Inflammatory macrophage treated with lipopolysaccharide for 1 hour (primary cell): Measurements from ENCODE around the gene PTGDS.

Experiments used
- DNase-seq, 2 donors: peaks; one replicate each; pipeline ENCODE4 v3.0.0-alpha.2; 2020 to 2022

Gene PTGDS

DNA sequence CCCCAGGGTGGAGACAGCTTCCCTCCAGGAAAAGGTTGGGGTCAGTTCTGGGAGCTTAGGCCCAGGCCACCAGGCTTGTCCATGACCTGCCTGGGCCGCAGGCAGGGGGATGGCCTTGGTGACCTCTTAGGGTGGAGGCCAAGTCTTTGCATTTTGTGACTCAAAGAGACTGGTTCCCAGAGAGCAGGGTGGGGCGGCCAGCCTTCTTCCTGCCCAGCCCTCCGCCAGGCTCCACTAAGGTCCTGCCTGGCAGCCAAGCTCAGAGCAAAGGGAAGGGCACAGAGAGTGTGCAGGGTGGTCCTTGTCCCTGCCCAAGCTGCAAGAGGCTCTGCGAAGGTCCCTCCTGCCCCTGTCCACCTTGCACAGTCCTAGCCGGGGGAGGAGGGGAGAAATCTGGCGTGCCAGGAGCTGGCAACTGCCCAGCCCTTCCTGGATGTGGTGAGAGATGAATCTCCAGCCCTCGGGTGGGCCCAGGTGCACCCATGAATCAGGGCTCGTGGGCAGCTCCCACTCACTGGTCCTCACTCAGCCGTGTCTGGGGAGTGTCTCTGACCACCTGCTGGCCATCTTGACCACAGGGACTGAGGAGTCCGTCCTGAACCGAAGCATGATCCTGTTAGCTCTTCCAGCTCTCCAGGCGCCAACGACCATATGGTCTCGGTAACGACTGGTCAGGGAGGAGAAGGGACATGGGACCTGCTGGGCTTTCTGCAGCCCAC is 2.3 kb upstream of the PTGDS start:
- DNase-seq, result peak in 1 of 2 donors; percentile 26

DNA sequence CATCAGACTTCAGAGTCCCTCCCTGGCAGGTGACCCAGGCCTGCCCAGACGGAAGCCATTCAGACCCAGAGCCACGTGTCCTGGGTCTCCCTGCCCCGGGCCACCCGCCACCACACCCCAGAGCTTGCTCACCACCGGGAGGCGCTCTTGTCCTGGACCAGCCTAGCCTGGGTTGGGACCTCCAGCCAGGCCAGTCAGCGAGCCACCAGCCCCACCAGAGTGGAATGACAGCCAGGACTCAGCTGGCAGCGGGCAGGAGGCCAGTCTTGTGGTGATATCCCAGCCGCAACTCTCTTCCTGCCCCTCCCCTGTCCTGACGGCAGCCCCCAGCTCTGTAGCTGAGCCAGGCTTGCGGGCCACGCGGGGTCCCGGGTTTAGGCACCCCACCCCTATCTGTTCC is 1.7 kb upstream of the PTGDS start:
- DNase-seq, result peak in 1 of 2 donors; percentile 20

DNA sequence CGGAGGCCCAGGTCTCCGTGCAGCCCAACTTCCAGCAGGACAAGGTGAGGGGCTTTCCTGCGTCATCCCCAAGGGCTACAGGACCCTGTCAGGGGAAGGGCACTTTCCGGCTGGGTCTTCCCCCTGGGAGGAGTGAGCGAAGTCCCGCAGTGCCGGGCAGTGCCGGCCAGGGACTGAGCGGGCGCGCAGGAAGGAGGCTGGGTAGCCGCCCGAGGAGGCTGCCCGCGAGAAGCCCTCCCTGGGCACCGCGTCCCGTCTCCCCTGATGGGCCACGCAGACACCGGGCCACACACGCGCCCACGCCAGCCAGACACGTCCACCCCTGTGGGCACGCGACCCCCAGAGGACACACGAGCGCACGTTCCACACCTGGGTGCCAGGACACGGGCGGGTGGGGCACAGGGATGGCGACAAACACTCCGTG is 357 bp downstream of the PTGDS start:
- DNase-seq, result no peak

DNA sequence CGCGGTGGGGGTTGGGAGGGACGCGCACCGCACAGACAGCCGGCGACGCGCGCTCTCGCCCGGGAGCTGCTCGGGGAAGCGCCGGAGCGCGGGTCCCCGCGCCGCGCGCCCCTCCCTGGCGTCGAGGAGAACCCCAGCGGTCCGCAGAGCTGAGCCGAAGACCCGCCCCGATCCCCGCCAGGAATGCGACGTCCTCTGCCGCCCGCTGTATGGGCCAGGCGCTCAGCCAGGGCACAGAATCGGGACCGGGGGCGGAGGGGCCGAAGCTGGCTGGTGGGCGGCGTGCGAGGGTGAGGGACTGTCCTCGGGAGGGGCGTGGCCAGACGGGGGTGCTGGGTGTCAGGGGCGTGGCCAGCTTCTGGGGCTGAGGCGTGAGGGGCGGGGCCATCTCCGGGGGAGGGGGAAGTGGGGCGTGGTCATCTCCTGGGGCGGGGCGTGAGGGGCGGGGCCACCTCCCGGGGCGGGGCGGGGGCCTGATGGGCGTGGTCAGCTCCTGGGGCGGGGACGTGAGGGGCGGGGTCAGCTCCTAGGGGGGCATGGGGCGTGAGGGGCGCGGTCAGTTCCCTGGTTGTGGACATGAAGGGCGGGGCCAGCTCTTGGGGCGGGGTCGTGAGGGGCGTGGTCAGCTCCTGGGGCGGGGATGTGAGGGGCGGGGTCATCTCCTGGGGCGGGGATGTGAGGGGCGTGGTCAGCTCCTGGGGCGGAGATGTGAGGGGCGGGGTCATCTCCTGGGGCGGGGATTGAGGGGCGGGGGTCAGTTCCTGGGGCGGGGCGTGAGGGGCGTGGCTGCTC is 965 bp downstream of the PTGDS start:
- DNase-seq, result peak; percentile 38 to 51

DNA sequence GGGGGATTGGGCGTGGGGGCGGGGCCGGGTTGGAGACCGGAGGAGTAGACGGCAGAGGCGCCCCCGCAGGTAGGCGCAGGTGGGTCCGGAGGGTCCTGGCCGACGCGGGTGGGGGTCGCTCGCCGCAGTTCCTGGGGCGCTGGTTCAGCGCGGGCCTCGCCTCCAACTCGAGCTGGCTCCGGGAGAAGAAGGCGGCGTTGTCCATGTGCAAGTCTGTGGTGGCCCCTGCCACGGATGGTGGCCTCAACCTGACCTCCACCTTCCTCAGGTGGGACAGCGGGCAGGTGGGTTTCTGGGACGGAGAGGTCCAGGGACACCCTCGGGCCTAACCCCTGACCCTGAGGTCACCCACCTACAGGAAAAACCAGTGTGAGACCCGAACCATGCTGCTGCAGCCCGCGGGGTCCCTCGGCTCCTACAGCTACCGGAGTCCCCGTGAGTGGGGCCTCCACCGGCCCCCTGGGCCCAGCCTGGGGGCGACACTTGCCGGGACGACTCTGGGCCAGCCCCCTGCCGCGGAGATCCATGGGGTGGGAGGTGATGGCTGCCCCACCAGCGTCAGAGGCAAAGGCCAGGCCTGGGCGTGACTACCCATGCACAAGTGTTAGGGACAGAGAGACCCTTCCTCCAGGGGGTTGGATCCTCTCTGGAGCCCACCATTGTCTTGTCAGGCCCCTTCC is 1.7 kb downstream of the PTGDS start:
- DNase-seq, result no peak

DNA sequence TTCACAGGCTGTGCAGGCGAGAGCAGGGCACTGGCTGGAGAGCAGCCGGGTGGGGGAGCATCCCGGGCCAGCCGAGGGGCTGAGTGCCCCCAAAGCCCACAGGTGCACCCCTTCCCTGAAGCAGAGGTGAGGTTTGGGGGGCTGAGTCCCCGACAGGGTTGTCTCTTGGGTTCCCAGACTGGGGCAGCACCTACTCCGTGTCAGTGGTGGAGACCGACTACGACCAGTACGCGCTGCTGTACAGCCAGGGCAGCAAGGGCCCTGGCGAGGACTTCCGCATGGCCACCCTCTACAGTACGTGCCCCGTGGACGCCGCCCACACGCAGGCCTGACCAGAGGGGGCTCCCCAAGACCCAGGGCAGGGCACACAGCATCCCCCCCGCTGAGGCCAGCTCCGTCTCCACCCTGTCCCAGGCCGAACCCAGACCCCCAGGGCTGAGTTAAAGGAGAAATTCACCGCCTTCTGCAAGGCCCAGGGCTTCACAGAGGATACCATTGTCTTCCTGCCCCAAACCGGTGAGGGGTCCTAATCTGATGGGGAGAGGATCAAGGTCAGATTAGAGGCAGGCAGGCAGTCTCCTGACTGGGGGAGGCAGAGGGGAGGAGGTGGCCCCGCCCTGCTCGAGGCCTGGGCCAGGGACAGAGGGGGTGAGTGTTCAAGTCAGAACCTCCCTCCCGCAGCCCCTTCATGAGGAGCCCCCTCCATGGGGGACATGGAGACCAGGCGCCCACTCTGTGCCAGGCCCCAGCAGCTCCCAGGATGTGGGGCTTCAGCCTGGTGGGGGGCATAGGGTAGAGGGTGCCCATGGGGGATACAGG is 2.7 kb downstream of the PTGDS start:
- no peak for DNase-seq

DNA sequence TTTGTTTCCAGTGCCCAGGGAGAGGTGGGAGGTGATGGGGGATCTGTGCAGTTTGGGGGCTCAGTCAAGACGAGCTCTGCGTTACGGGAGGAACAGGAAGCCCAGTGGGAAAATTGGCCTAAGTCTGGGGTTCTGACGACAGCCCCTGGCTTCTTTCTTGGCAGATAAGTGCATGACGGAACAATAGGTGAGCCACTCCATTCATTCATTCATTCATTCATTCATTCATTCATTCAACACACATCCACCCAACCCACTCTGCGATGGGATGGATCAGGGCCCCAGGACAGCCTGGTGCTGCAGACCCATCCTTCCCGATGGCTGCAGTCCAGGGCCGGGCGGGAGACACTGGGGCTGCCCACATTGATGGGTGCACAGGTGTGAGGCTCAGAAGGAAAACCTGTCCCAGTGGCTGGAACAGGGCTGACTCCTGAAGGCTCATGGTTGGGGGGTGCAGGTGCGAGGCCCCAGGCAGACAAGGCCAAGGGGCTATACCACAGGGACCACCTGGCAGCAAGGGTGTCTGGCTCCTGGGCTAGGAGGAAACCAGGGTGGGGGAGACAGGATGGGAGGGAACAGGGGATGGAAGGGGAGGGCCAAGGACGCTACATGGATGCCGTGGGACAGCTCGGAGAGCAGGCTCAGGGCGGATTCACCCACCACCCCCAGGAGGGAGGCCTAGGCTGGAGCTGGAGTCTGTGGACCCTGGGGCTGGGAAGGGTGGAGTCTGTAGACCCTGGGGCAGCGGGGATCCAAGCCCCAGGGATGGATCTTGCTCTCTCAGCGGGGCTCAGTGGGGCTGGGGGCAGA is 3.6 kb downstream of the PTGDS start:
- no peak for DNase-seq

DNA sequence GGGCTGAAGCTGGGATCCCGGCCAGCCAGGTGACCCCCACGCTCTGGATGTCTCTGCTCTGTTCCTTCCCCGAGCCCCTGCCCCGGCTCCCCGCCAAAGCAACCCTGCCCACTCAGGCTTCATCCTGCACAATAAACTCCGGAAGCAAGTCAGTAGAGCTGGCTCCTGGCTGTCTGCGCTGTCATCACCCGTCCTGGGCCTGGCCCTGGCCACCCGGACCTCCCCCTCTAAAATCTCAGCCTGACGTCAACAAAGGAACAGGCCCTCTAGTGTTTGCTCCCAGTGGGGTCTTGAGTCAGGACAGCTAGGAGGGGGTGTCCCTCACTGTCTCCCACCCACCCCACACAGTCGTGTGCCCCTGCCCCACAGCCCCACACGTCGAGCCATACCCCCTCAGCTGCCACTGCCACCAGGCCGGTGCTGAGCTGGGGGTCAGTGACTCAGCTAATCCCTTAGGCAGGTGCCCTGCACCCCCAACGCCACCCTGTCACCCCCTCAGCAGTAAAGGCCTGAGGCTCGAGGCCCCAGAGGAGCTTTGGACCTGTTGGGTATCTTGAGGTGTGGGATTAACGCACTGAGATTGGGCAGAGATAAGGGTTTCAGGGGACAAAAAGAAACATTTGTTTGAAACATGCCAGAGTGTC is 4.4 kb downstream of the PTGDS start:
- DNase-seq, result no peak

DNA sequence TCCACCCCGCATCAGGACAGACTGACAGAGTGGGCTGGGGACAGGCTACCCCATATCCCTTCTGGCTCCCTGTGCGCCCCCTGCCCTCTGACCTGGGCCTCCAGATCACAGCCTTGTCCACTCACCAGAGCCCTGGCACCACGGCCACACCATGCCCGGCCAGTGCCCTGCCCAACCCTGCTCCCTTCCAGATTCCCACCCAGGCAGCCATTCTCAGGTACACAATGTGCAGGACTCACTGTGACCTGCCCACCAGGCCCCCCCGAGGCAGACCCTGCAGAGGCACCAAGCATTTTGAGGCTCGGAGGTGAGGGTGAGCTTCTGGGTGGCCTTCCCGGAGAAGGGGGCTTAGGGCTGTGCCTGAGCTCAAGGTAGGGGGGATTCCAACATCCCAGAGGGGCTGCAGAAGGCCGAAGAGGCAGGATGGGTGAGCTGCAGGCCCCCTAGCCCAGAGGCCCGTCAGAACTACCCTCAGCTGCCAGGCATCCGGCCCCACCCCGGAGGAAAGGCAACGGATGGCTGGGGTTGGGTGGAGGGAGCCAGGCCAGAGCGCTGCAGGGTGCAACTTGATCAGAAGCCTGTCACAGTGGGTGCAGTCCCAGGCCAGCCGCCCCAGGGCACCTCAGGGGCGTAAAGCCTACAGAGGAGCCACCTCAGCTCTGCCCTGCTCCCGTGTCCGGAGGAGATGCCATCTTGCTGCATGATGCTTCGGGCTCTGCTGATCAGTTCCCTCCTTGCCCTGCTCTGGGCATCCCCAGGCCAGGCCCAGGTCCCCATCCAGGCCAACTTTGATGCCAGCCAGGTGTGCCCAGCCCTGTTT is 5.1 kb downstream of the PTGDS start, which contains the start of gene LCNL1:
Gene LCNL1, plus strand, starts transcription at position 762 of the 820 bp plus-strand sequence. CDS start 594 bp downstream, outside the sequence.
- DNase-seq, result no peak

DNA sequence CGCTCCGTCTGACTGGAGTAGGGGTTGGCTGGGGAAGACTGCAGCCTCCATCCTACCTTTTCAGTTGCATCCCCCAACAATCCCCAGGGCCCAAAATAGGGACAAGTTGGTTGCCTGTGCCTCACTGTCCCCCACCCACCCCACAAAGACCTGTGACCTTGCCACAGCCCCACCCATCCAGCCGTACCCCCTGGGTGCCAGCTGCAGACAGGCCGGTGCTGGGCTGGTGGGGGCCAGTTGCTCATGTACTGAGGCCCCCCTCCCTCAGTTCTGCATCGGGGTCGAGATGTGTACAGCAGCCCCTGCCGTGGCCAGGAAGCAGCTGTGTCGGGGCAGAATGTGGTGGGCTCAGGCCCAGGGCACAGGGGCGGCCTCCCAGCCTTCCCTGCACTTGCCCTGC is 5.9 kb downstream of the PTGDS start:
- no peak for DNase-seq

DNA sequence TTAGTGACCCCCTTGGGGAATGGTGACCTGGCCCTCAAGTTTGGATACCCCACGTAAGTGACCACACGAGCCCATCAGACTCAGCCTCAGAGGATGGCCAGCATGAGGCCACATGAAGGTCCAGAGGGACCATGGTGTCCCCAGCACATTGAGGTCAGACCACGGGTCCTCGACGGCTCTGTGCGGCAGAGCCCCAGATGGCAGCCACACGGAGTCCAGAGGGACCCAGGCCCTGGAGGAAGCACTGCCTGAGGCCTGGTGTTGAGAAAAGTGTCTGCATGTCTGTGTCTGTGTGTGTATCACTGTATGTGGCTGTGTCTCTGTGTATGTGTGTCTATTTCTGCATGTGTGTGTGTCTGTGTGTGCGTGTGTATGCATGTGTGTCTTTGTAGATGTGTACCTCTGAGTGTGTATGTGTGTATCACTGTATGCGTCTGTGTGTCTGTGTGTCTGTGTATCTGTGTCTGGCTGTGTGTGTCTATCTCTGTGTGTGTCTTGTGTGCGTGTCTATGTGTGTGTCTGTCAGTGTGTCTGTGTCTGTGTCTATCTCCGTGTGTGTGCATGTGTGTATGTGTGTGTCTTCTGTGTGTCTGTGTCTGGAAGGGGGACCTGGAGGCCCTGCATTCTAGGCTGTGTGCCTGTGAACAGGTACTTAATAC is 6.5 kb downstream of the PTGDS start:
- no peak for DNase-seq

DNA sequence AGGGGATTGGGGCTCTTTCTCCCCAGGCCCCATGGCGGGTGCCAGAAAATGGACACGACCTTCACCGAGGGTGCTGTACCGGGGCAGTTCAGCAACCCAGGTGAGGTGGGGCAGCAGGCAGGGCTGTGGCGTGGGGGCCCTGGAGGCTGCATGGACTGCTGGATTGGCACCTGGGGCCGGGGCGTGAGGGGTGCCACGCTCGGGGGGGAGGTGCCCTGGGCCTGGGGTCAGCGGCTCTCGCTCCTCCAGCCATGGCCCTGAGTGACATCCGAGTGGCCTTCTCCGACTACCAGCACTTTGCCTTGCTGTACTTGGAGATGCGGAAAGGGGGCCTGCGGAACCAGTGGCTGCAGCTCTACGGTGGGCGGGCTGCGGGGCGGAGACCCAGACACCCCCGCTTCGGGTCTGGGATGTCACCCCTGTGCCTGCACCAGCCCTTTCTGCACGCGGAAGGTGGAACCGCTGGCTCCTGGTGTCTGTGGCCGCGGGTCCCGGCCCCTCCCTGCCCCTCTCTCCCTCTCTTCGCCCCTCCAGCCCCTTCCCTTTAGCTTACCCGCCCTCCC is 7.2 kb downstream of the PTGDS start:
- DNase-seq, result no peak

DNA sequence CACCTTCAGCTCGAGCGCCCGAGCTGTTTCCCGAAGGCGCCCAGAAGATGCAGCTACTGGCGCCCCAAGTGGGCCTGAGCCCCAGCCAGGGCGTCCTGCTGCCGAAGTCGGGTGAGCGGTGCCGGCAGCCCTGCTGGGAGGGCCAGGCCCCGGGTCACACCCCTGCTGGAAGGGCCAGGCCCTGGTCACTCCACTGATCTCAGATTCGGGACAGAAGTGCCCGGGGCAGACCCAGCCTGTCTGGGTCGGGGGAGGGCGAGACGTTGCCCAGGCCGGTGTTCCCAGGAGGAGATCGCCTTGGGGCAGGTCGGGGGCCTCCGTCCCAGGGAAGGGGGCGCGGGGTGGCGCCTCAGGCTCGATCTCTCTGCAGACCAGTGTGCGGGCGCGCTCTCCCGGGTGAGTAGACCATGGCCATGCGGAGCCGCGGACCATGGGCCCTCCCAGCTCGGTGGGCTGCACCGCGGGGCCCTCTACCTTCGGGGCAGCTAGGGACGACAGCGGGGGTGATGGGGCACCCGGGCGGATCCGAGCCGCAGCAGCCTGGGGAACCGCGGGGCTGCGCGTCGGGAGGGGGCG is 7.8 kb downstream of the PTGDS start:
- no peak for DNase-seq

DNA sequence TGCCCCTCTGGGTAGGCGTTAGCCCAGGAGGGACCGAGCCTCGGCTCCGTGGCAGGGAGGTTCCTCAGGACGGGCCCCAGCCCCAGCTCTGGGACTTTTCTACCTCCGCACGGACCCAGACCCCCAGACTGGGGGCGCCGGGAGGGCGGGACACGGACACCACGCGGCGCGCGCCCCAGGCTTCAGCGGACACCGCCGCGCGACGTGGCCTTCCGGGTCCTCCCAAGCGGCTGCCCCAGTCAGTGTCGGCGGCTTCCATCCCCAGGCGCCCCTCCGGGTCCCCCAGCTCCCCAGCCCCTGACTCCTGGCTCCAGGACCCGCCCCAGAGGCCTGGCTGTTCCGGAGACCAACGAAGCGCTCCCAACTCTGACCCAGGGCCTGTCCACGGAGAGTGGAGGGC is 8.5 kb downstream of the PTGDS start:
- DNase-seq, result no peak

DNA sequence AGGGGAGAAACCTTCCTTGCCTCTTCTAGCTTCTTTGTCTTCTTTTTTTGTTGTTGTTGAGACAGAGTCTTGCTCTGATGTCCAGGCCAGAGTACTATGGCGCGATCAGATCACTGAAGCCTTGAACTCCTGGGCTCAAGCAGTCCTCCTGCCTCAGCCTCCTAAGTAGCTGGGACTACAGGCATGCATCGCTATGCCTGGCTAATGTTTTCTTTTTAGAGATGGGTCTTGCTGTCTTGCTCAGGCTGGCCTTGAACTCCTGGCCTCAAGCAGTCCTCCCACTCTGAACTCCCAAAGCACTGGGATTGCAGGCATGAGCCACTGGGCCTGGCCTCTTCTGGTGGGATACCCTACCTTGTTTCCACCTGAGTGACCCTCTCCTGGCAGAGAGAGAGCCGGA is 11.6 kb downstream of the PTGDS start:
- DNase-seq, result no peak

DNA sequence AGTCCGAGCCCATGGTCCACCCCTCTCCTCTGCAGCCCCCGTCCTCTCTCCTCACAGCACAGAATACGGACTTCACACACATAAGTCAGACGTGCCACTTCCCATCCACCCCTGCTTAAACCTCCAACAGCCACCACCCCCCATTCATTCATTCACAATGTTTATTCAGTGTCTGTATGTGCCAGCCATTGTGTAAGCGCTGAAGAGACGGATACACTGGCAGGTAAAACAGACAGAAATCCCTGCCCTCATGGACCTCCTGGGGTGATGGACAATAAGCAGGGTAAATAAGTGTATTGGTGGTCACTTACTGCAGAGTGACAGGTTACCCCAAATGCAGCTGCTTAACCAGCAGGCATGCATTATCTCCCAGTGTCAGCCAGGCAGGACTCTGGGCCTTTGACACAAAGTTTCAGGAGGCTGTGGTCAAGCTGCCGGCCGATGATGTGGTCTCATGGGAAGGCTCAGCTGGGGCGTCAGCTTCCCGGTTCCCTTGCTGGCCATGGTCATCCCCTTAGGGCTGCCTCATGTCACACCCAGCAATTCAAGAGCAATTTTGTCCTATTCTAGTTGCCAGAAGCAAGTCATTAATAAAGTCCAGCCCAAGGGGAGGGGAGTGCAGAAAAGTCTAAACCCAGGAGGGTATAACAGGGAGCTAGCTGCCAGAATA is 13.1 kb downstream of the PTGDS start:
- no peak for DNase-seq

DNA sequence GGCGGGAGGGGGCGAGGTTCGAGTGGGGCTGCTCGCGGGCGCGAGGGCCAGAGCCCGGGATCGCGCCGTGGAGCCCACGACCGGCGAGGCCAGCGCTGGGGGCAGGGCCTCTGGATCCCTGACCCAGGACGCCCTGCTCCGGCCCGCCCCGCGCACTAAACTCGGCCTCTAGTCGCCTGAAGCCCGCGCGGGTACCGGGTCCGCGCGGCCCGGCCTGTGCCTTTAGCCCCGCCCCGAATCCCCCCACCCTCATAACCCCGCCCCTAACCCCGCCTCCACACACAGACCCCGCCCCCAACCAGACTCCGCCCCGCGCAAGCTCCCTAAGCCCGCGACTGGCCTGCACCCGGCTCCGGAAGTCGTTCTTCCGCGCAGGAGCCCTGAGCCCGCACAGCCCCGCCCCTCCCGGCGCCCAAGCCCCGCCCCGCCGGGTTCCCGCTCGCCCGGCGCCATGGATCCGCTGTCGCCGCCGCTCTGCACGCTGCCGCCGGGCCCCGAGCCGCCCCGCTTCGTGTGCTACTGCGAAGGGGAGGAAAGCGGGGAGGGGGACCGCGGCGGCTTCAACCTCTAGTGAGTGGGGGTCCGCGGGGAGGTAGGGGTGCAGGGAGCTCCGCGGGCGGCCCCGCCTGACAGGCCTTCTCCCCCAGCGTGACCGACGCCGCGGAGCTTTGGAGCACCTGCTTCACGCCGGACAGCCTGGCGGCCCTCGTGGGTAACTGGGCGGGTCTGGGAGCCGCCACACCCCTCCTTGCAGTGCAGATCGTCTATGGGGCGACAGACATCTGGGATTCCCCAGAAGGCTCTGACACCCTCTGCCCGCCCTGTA is 14.9 kb downstream of the PTGDS start, which contains the start of gene PAXX:
Gene PAXX, plus strand, starts transcription at position 430 of the 826 bp plus-strand sequence. Its CDS starts 22 bp downstream, at position 452.
- peak; percentile 86 to 92 for DNase-seq
